ENCODE data around the gene TANC1. TPM values are rescaled to one million over a fixed set of nuclear protein-coding genes. Genes with fewer than 3 reads are reported as not detected.
"Not testable (repeated sequence)": the region's sequence is repeated elsewhere in the genome, so short reads cannot be mapped to it uniquely, and the experiment has no call there.

Gene TANC1
- polyA plus RNA-seq, 1 donor, result 64.8 TPM

DNA sequence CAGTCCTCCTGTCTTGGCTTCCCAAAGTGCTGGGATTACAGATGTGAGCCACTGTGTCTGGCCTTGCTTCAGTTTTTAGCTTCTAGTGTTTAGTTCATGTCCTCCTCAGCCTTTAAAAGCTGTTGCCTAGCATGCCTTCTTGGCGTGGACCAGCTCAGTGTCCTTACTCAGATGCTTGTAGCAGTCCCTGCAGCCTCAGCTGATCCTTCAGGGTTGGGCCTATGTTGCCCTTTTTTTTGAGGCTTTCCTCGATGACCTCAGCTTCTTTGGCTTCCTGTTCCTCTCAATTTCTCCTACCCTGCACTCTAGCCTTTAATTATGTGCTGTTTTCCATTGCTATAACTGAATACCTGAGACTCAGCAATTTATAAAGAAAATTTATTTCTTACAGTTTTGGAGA lies 57.7 kb downstream of the TANC1 start:
- DNase-seq, result no peak

DNA sequence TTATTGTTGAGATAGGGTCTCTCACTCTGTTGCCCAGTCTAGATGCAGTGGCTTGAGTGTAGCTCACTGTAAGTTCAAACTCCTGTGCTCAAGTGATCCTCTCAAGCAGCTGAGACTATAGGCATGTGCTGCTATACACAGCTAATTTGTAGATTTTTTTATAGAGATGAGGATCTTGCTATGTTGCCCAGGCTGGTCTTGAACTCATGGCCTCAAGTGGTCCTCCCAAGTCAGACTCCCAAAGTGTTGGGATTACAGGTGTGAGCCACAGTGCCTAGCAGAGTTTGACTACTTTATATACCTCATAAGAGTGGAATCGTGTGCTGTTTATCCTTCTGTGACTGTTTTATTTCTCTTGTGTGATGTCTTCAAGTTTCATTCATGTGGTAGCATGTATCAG lies 60.3 kb downstream of the TANC1 start:
- no peak for DNase-seq

DNA sequence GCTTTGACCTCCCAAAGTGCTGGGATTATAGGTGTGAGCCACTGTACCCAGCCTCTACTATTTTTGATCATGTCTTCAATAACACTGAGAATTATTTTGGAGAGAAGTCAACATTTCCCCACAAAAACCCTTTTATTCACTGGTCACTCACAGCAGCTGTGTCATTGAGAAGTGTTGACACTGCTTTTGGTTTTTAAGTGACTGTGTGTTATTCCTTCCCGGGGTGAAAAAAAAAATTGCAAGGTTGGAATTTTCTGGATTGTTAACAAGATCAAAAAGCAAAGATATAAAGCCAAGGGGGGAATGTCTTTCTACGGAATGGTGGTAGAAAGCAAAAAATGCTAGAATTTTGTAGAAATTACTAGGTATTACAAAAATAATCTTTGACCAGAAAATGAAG lies 61.5 kb downstream of the TANC1 start:
- no peak for DNase-seq

GRCh38 chr2:159030674-159031380 lies 62.4 kb downstream of the TANC1 start:
- peak; percentile 50 for DNase-seq

DNA sequence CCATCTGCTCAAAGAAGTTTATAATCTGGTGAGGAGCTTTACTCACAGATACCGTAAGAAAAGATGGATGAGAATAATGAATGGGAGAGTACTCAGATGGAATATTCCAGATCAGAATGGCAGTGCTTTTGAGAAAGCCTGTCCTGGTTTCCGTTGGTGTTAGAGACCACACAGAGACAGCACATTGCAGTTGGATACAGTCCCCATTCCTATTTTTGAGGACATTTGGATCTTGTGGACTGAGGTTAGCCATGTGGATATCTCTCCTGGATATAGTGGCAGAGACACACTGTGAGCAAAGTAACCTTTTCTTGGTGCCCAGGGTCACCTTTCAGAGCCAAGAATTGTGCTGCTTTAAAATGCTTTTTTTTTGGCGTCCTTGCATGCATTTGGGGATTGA lies 63.7 kb downstream of the TANC1 start:
- DNase-seq, result no peak

GRCh38 chr2:159032580-159032979 lies 64.1 kb downstream of the TANC1 start:
- no peak for DNase-seq

- no peak for DNase-seq
These were observed 66.3 kb downstream of the TANC1 start for GRCh38 chr2:159034713-159035112.

GRCh38 chr2:159035790-159036411 lies 67.5 kb downstream of the TANC1 start:
- DNase-seq, result peak; percentile 40

DNA sequence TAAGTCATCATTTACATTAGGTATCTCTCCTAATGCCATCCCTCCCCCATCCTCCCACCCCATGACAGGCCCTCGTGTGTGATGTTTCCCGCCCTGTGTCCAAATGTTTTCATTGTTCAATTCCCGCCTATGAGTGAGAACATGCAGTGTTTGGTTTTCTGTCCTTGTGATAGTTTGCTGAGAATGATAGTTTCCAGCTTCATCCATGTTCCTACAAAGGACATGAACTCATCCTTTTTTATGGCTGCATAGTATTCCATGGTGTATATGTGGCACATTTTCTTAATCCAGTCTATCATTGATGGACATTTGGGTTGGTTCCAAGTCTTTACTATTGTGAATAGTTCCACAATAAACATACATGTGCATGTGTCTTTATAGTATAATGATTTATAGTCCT lies 68.0 kb downstream of the TANC1 start:
- not testable (repeated sequence) for DNase-seq

DNA sequence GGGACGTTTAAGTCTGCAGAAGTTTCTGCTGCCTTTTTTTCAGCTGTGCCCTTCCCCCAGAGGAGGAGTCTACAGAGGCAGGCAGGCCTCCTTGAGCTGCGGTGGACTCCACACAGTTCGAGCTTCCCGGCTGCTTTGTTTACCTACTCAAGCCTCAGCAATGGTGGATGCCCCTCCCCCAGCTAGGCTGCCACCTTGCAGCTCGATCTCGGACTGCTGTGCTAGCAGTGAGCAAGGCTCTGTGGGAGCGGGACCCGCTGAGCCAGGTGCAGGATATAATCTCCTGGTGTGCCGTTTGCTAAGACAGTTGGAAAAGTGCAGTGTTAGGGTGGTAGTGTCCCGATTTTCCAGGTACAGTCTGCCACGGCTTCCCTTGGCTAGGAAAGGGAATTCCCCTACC lies 72.9 kb downstream of the TANC1 start:
- DNase-seq, result not testable (repeated sequence)

- DNase-seq, result no peak
These were observed 73.8 kb downstream of the TANC1 start for GRCh38 chr2:159042115-159042850.

- no peak for DNase-seq
These were observed 75.3 kb downstream of the TANC1 start for GRCh38 chr2:159043710-159044109.

DNA sequence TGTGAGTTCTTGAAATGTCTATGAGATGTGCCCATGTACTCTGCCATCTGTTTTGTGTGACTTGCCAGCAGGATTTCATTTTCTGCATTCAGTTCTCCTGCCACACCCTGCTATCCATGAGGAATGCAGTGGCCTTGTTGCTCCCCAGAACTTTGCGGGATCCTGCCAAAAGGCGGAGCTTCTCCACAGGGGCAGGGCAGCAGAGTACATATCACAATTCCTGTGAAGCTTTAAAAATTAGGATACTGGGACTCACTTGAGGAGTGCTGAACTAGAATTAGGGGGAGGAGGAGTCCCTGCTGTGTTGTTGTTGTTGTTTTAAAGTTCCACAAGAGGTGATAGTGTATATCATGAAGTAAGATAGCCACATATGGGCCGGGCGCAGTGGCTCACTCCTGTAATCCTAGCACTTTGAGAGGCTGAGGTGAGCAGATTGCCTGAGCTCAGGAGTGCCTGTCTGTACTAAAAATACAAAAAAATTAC lies 76.4 kb downstream of the TANC1 start:
- no peak for DNase-seq

GRCh38 chr2:159045545-159046454 lies 77.4 kb downstream of the TANC1 start:
- no peak for DNase-seq

DNA sequence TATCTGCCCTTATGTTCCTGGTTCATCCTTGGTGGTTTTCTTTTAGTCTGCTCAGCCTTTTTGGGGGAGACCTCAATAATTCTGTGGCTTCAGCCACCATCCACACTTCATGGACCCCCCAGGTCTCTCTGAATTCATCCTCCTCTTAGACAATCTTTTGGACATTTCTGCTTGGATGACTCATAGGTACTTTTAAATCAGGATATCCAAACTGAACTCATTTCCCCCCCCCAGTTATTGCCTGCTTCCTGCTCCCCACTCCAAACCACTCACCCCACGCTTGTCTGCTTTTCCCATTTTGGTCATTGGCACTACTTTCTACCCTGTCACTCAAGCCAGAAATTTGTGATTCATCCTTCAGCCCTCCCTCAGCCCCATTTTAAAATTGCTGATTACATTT lies 78.5 kb downstream of the TANC1 start:
- DNase-seq, result no peak

GRCh38 chr2:159050426-159050825 lies 82.0 kb downstream of the TANC1 start:
- no peak for DNase-seq

DNA sequence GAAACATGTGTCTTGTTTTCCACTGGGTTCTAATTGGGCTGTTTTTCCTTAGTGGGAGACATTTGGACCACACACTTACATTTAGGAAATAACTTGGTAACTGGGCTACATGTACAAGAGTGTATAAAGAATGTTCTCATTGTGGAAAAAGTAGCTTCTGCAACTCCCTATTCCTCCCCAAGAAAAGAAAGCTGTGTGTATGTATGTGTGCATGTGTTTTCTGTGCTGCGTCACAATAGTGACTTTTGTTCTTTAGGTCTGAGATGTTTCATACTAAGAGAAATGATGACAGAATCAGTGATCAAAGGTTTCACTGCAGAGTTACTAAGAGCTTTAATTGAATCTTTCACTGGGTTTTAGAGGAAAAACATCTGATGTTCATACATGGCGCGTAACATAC lies 82.7 kb downstream of the TANC1 start:
- no peak for DNase-seq

DNA sequence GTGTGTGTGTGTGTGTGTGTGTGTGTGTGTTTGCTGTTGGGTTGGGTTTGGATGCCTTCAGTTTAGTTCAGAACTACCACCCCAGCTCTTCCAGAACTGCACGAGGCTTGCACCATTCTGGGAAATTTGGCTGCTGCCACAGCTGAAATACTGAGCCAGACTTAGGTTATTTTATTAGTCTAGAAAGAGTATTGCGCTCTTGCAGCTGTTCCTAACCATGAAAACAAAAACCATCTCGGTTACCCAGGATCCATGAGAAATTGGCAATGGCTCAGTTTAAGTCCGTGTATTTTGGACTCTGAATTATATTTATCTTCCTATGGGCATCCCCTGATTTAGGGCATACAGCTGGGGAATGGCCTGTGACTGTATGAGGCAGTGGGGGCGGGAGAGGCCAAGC lies 83.2 kb downstream of the TANC1 start:
- DNase-seq, result no peak

- DNase-seq, result no peak
These were observed 83.7 kb downstream of the TANC1 start for GRCh38 chr2:159052157-159052601.

GRCh38 chr2:159053161-159054031 lies 85.0 kb downstream of the TANC1 start:
- no peak for DNase-seq

DNA sequence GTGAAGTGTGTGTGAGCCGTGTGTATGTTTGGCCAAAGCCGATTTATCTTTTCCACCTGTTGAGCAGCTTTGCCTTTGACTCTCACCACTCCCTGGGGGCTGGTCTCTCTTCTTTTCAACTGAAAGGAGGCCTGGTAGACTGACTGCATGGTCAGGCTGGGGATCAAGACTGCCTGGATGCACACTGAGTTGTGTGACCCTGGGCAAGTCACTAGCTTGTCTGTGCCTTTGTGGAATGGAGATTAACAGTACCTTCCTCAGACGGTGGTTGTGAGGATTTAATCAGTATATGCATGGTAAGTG lies 85.5 kb downstream of the TANC1 start:
- DNase-seq, result no peak

All from left kidney (tissue), 2 donors.